ENCODE data around the gene PLPPR1.

DNA sequence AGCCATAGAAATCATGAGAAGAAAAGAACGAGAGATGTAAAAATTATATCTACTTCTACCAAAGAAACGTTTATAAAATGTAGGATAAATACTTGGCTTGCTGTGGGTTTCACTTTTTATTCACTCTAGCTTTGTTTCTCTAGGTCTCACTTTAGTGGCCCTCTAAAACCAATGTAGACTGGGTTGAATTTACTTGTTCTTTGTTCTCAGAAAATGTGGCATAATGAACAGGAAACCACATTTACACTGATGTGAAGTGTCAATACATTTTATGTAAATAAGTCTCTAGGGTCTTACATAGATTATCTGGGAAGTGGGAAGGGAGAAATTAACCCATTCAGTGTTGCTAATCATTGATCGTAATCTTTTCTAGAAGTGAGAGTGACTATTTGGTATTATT, 58.9 kb downstream of the PLPPR1 start:
- TF ChIP-seq, protein P1, sequence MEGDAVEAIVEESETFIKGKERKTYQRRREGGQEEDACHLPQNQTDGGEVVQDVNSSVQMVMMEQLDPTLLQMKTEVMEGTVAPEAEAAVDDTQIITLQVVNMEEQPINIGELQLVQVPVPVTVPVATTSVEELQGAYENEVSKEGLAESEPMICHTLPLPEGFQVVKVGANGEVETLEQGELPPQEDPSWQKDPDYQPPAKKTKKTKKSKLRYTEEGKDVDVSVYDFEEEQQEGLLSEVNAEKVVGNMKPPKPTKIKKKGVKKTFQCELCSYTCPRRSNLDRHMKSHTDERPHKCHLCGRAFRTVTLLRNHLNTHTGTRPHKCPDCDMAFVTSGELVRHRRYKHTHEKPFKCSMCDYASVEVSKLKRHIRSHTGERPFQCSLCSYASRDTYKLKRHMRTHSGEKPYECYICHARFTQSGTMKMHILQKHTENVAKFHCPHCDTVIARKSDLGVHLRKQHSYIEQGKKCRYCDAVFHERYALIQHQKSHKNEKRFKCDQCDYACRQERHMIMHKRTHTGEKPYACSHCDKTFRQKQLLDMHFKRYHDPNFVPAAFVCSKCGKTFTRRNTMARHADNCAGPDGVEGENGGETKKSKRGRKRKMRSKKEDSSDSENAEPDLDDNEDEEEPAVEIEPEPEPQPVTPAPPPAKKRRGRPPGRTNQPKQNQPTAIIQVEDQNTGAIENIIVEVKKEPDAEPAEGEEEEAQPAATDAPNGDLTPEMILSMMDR (IDR thresholded peaks at IDR 0.05), result no peak
- TF ChIP-seq ZFX (IDR thresholded peaks at IDR 0.05; ENCODE audit: borderline replicate concordance), result no peak
